Measurements from ENCODE around the gene GALNT9.

DNA sequence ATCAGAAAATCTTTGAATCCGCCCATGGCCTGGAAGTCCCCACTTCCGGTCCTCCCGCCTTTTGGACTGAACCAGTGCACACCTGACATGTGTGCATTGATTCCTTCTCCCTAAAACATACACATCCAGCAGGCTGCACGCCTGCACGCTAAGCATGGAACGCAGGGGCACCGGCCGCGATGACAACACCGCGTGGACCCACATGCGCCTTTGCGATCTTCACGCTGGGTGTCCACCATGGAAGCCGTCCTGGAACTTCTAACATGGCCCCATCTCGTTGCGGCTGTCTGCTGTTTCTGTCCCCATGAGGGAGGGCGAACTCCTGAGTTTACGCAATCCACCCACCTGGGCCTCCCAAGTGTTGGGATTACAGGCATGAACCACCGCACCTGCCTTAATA lies 73.7 kb downstream of the GALNT9 start:
- TF ChIP-seq, protein P1, sequence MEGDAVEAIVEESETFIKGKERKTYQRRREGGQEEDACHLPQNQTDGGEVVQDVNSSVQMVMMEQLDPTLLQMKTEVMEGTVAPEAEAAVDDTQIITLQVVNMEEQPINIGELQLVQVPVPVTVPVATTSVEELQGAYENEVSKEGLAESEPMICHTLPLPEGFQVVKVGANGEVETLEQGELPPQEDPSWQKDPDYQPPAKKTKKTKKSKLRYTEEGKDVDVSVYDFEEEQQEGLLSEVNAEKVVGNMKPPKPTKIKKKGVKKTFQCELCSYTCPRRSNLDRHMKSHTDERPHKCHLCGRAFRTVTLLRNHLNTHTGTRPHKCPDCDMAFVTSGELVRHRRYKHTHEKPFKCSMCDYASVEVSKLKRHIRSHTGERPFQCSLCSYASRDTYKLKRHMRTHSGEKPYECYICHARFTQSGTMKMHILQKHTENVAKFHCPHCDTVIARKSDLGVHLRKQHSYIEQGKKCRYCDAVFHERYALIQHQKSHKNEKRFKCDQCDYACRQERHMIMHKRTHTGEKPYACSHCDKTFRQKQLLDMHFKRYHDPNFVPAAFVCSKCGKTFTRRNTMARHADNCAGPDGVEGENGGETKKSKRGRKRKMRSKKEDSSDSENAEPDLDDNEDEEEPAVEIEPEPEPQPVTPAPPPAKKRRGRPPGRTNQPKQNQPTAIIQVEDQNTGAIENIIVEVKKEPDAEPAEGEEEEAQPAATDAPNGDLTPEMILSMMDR (IDR thresholded peaks at IDR 0.05; ENCODE audit: low read depth, low read length): no peak
- no peak for TF ChIP-seq EZH2phosphoT487 (IDR thresholded peaks at IDR 0.05; ENCODE audit: low read depth)

Data from OCI-LY3 (cell line).